GM12878 (cell line): ENCODE results near the gene TMEM174. TPM values are rescaled to one million over a fixed set of nuclear protein-coding genes. Genes with fewer than 3 reads are reported as not detected.

Source experiments
- ATAC-seq: fragments of 200-7000 bp; cut with Tn5 transposase; 3 replicates; pipeline ENCODE4 v1.9.1; 2020; ENCODE audit warnings: mild to moderate bottlenecking, moderate library complexity
- BruUV-seq: library from RNA; stranded (reverse); fragments of 400-500 nt; replicated peaks from 2 replicates; lab custom pipeline; 2021; lab: Mats Ljungman, UMichigan
- CTCF ChIA-PET: fragments of 300-600 bp; sonication (Branson Sonifier 250); formaldehyde crosslinking; extraction: SDS; loops from one replicate; lab custom pipeline; 2021; ENCODE audit warnings: inconsistent platforms; lab: Yijun Ruan, JAX
- POLR2A ChIA-PET: fragments of 350-600 bp; formaldehyde crosslinking; extraction: SDS; loops from one replicate; lab custom pipeline; 2021; ENCODE audit warnings: inconsistent platforms; lab: Charles Lee
- RAD21 ChIA-PET: fragments of 300-600 bp; sonication (Branson Sonifier 250); formaldehyde crosslinking; loops from one replicate; lab custom pipeline; 2023; ENCODE audit warnings: antibody characterized with exemption; ENCODE audit not compliant: unreplicated experiment; lab: Charles Lee
- SMC1A ChIA-PET: fragments of 300-600 bp; sonication (Branson Sonifier 250); formaldehyde crosslinking; loops from one replicate; lab custom pipeline; 2023; ENCODE audit not compliant: unreplicated experiment, uncharacterized antibody; lab: Charles Lee
- DNase-seq: peaks from one replicate; pipeline ENCODE4 v3.0.0-alpha.2; 2011; ENCODE audit warnings: low read depth, low spot score
- FAIRE-seq: peaks from 3 replicates; lab custom pipeline; 2011; peaks lifted over from hg19 to GRCh38; lab: Jason Lieb, UNC
- H2AFZ ChIP-seq: 2 replicates; pipeline ENCODE4 v1.6.0; 2011; ENCODE audit warnings: low read depth, low read length, control low read depth; ENCODE audit not compliant: control insufficient read depth
- H3K27ac ChIP-seq: 2 replicates; pipeline ENCODE4 v1.5.1; 2011; ENCODE audit warnings: control low read depth; ENCODE audit not compliant: control insufficient read depth, insufficient read depth
- H3K27me3 ChIP-seq, 2 experiments: replicated peaks in 1 of 2; 2 replicates each; pipeline versions ENCODE4 v1.6.0 to v1.6.1; 2011; ENCODE audit warnings: low read length in 1 of 2; ENCODE audit not compliant: control insufficient read depth in 2 of 2, insufficient read depth in 2 of 2
- H3K36me3 ChIP-seq, 2 experiments: 2 replicates each; pipeline ENCODE4 v1.5.1; 2011; ENCODE audit warnings: low read length in 1 of 2; ENCODE audit not compliant: control insufficient read depth in 2 of 2, insufficient read depth in 2 of 2
- H3K4me1 ChIP-seq: 2 replicates; pipeline ENCODE4 v1.6.1; 2011; ENCODE audit warnings: mild to moderate bottlenecking, low read length, moderate library complexity, mixed read lengths; ENCODE audit not compliant: control insufficient read depth, insufficient read depth
- H3K4me2 ChIP-seq: 2 replicates; pipeline ENCODE4 v1.6.0; 2011; ENCODE audit warnings: control low read depth; ENCODE audit not compliant: control insufficient read depth, insufficient read depth
- H3K4me3 ChIP-seq: fragments of 200-600 bp; sonication (generic); 2 replicates; pipeline ENCODE4 v1.5.1; 2016
- H3K79me2 ChIP-seq: 2 replicates; pipeline ENCODE4 v1.6.0; 2011; ENCODE audit warnings: low read length; ENCODE audit not compliant: control insufficient read depth, insufficient read depth
- H3K9ac ChIP-seq: 2 replicates; pipeline ENCODE4 v1.8.0; 2011; ENCODE audit warnings: low read length, control low read depth, mixed read lengths; ENCODE audit not compliant: control insufficient read depth, insufficient read depth
- H3K9me3 ChIP-seq: replicated peaks from 3 replicates; pipeline ENCODE4 v1.5.1; 2011; ENCODE audit warnings: mild to moderate bottlenecking, low read length; ENCODE audit not compliant: control insufficient read depth, insufficient read depth
- H4K20me1 ChIP-seq: 2 replicates; pipeline ENCODE4 v1.6.0; 2011; ENCODE audit not compliant: control insufficient read depth, insufficient read depth
- CTCF ChIP-seq, 3 experiments: IDR thresholded peaks in 2 of 3; conservative IDR thresholded peaks in 1 of 3; 2 replicates each; pipeline ENCODE4 v1.5.1; 2011; ENCODE audit warnings: low read depth in 3 of 3, low read length in 3 of 3, mild to moderate bottlenecking in 3 of 3, control low read depth in 2 of 3, moderate library complexity in 2 of 3, inconsistent platforms in 1 of 3, mixed read lengths in 1 of 3; ENCODE audit not compliant: control insufficient read depth in 2 of 3, insufficient read depth in 1 of 3; ENCODE audit errors: extremely low read depth in 1 of 3
- NFIC ChIP-seq: IDR thresholded peaks from 2 replicates; pipeline ENCODE4 v1.6.1; 2012; ENCODE audit warnings: low read depth, mild to moderate bottlenecking, inconsistent platforms, low read length, moderate library complexity
- TAF1 ChIP-seq: IDR thresholded peaks from 2 replicates; pipeline ENCODE4 v1.6.1; 2011; ENCODE audit warnings: mild to moderate bottlenecking, low read depth, low read length, borderline replicate concordance
- WGBS: methylation state at CpG from one replicate; pipeline ENCODE4 v1.1.6; 2016; ENCODE audit warnings: low lambda C conversion rate; ENCODE audit not compliant: insufficient replicate concordance, insufficient coverage; ENCODE audit errors: missing lambda C conversion rate; 5-methylcytosine and 5-hydroxymethylcytosine counted together
- in situ Hi-C: fragments of 300-500 bp; cut with MboI; formaldehyde crosslinking; loops from 9 replicates; pipeline ENCODE4 v1.14.3; 2018; ENCODE audit warnings: mixed read lengths
- intact Hi-C: fragments of 100-400 bp; cut with micrococcal nuclease; formaldehyde crosslinking; loops from one replicate; pipeline ENCODE4 v1.14.2; 2022; ENCODE audit not compliant: unreplicated experiment
- polyA plus RNA-seq, 11 experiments: library from polyadenylated mRNA; depleted of rRNA in 4 of 11; unstranded in 6 of 11; stranded (reverse) in 5 of 11; fragments of >200 nt; fragmentation: Nextera tagmentation in 4 of 11; fragmentation: Illumina TruSeq in 1 of 11; extraction: Ambion mirVana in 4 of 11; extraction: Trizol in 1 of 11; gene quantifications; 1 replicate in 1 of 11; 2 replicates in 10 of 11; pipeline versions ENCODE4 v1.2.1 to v1.2.3, GENCODE V29; 2011 to 2016; ENCODE audit warnings: inconsistent platforms in 2 of 11, missing spikeins in 2 of 11, low read depth in 1 of 11
- total RNA-seq, 4 experiments: library from RNA; depleted of rRNA in 3 of 4; stranded (reverse); fragments of >200 nt in 3 of 4; fragmentation: Illumina TruSeq in 1 of 4; extraction: Trizol in 1 of 4; gene quantifications; 2 replicates each; pipeline versions ENCODE4 v1.2.1 to v1.2.3, GENCODE V29; 2013 to 2021
- TF ChIP-seq, protein P1 (sequence below): fragments of 450-650 bp; formaldehyde crosslinking; IDR thresholded peaks from 2 replicates; pipeline ENCODE4 v1.4.0; 2022; ENCODE audit warnings: mild to moderate bottlenecking, moderate library complexity

The TMEM174 gene
- total and polyA plus RNA-seq, 10 of the 15 experiments (the other 5 are each of a cell fraction or from before 2014, with no cell fraction given), result not detected

DNA sequence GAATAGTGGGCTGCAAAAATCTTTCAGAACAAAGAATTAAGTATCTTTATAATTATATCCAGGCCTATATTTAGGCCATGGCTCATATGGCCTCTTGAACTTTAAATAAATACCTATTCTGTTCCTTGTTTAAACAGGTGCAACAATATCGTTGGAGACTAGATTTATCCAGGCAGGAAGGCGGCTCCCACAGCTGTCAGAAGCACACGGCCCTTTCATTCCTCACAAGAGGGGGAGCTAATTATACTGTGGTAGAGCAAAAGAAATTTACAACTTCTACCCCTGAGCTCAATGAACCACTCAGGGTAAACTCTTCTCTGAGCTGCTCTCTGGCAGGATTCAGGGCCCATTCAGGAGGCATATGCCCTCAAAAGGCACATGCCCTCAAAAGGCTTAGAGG is 31.3 kb downstream of the TMEM174 start:
- no peaks in the 10 kb centered on the region; a peak in 2 of 4 replicates for H3K27me3 ChIP-seq
- SMC1A ChIA-PET, result no interaction called here
- CTCF ChIA-PET, result interaction anchor here (3.5 kb wide), 1 partner anchor 120 kb away, joined by 25 read pairs; no protein-coding TSS in a partner anchor
- no peaks in the 10 kb centered on the region for H3K36me3 ChIP-seq
- RAD21 ChIA-PET, result no interaction called here
- H3K4me3 ChIP-seq, result no peak overlapping the region
- 17% methylated on average over 3 of the region's 3 CpGs for WGBS
- in situ Hi-C loops (no loop called here), intact Hi-C loops (no loop called here)
- ATAC-seq, result no peak
- POLR2A ChIA-PET, result no interaction called here
- FAIRE-seq, result no peak
- no peaks in the 10 kb centered on the region for H3K4me1 ChIP-seq
- no peak overlapping the region for H3K27ac ChIP-seq
- H3K9ac ChIP-seq, result no peak overlapping the region
- BruUV-seq, result no TSS peak
- no peaks in the 10 kb centered on the region for H3K79me2 ChIP-seq
- no peak overlapping the region for H2AFZ ChIP-seq
- TF ChIP-seq TAF1, result no peak
- no peak for TF ChIP-seq NFIC
- TF ChIP-seq, protein P1, sequence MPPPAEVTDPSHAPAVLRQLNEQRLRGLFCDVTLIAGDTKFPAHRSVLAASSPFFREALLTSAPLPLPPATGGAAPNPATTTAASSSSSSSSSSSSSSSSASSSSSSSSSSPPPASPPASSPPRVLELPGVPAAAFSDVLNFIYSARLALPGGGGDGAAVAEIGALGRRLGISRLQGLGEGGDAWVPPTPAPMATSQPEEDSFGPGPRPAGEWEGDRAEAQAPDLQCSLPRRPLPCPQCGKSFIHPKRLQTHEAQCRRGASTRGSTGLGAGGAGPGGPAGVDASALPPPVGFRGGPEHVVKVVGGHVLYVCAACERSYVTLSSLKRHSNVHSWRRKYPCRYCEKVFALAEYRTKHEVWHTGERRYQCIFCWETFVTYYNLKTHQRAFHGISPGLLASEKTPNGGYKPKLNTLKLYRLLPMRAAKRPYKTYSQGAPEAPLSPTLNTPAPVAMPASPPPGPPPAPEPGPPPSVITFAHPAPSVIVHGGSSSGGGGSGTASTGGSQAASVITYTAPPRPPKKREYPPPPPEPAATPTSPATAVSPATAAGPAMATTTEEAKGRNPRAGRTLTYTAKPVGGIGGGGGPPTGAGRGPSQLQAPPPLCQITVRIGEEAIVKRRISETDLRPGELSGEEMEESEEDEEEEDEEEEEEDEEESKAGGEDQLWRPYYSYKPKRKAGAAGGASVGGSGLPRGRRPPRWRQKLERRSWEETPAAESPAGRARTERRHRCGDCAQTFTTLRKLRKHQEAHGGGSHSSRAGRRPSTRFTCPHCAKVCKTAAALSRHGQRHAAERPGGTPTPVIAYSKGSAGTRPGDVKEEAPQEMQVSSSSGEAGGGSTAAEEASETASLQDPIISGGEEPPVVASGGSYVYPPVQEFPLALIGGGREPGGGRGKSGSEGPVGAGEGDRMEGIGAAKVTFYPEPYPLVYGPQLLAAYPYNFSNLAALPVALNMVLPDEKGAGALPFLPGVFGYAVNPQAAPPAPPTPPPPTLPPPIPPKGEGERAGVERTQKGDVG, result no peak
- no peak for TF ChIP-seq CTCF (IDR thresholded peaks at IDR 0.05 in 2 of 3, conservative IDR thresholded peaks at IDR 0.05 in 1 of 3; ENCODE audit: control insufficient read depth in 2 of 3, extremely low read depth in 1 of 3, insufficient read depth in 1 of 3, low read depth in 3 of 3, low read length in 3 of 3)
- DNase-seq, result no peak
- no peaks in the 10 kb centered on the region for H4K20me1 ChIP-seq
- H3K9me3 ChIP-seq, result no peaks in the 10 kb centered on the region
- H3K4me2 ChIP-seq, result no peak overlapping the region
